Osteoblast (primary cell): ENCODE results near the gene KLHL25. TPM values are rescaled to one million over a fixed set of nuclear protein-coding genes. Genes with fewer than 3 reads are reported as not detected.

Source experiments
- DNase-seq: peaks from one replicate; pipeline ENCODE4 v3.0.0; 2011; ENCODE audit warnings: low spot score, mixed read lengths; ENCODE audit not compliant: insufficient read length; ENCODE audit errors: missing footprints
- H2AFZ ChIP-seq: 2 replicates; pipeline ENCODE4 v1.6.0; 2011; ENCODE audit warnings: mild to moderate bottlenecking, low read length
- H3K27ac ChIP-seq: 2 replicates; pipeline ENCODE4 v1.5.1; 2011; ENCODE audit warnings: mild to moderate bottlenecking, low read depth, low read length, moderate library complexity
- H3K27me3 ChIP-seq: 2 replicates; pipeline ENCODE4 v1.6.0; 2012; ENCODE audit warnings: mild to moderate bottlenecking, control low read depth, inconsistent platforms, low read length, moderate library complexity; ENCODE audit not compliant: insufficient read depth
- H3K36me3 ChIP-seq: 2 replicates; pipeline ENCODE4 v1.5.1; 2011; ENCODE audit warnings: mild to moderate bottlenecking, low read length, control low read depth, moderate library complexity; ENCODE audit not compliant: insufficient read depth
- H3K4me1 ChIP-seq: 2 replicates; pipeline ENCODE4 v1.5.1; 2011; ENCODE audit warnings: mild to moderate bottlenecking, low read length, control low read depth, moderate library complexity; ENCODE audit not compliant: insufficient read depth
- H3K4me2 ChIP-seq: 2 replicates; pipeline ENCODE4 v1.6.0; 2011; ENCODE audit warnings: mild to moderate bottlenecking, low read length; ENCODE audit not compliant: insufficient read depth
- H3K4me3 ChIP-seq: fragments of 200-600 bp; sonication (generic); 3 replicates; pipeline ENCODE4 v1.5.1; 2012; ENCODE audit warnings: mild to moderate bottlenecking, low read length, inconsistent platforms; ENCODE audit not compliant: insufficient read depth
- H3K79me2 ChIP-seq: 2 replicates; pipeline ENCODE4 v1.6.0; 2012; ENCODE audit warnings: mild to moderate bottlenecking, low read length, control low read depth, inconsistent platforms; ENCODE audit not compliant: insufficient read depth
- H3K9me3 ChIP-seq: 2 replicates; pipeline ENCODE4 v1.5.1; 2011; ENCODE audit warnings: low read depth, low read length, control low read depth
- H4K20me1 ChIP-seq: 2 replicates; pipeline ENCODE4 v1.6.0; 2012; ENCODE audit warnings: mild to moderate bottlenecking, low read length, control low read depth; ENCODE audit not compliant: insufficient read depth
- total RNA-seq: library from RNA; depleted of rRNA; stranded (reverse); fragments of >200 nt; gene quantifications from 2 replicates; pipeline ENCODE4 v1.2.3, GENCODE V29; 2012
- TF ChIP-seq, protein P1 (sequence below): IDR thresholded peaks from 2 replicates; pipeline ENCODE4 v1.5.1; 2011; ENCODE audit warnings: mild to moderate bottlenecking, low read depth, low read length, moderate library complexity; ENCODE audit errors: extremely low read depth

KLHL25 gene
- total RNA-seq, 1 donor: 4.3 TPM

GRCh38 chr15:85727068-85727467, 67.7 kb downstream of the KLHL25 start:
- no peaks in the 10 kb centered on the region for H3K27me3 ChIP-seq
- no peak overlapping the region for H3K4me3 ChIP-seq
- H3K9me3 ChIP-seq: no peaks in the 10 kb centered on the region
- H3K27ac ChIP-seq: peak overlapping the region; percentile 75
- TF ChIP-seq, protein P1, sequence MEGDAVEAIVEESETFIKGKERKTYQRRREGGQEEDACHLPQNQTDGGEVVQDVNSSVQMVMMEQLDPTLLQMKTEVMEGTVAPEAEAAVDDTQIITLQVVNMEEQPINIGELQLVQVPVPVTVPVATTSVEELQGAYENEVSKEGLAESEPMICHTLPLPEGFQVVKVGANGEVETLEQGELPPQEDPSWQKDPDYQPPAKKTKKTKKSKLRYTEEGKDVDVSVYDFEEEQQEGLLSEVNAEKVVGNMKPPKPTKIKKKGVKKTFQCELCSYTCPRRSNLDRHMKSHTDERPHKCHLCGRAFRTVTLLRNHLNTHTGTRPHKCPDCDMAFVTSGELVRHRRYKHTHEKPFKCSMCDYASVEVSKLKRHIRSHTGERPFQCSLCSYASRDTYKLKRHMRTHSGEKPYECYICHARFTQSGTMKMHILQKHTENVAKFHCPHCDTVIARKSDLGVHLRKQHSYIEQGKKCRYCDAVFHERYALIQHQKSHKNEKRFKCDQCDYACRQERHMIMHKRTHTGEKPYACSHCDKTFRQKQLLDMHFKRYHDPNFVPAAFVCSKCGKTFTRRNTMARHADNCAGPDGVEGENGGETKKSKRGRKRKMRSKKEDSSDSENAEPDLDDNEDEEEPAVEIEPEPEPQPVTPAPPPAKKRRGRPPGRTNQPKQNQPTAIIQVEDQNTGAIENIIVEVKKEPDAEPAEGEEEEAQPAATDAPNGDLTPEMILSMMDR: no peak
- no peak overlapping the region for H2AFZ ChIP-seq
- no peak overlapping the region for H3K4me2 ChIP-seq
- H3K79me2 ChIP-seq: no peaks in the 10 kb centered on the region
- DNase-seq: no peak
- H3K36me3 ChIP-seq: peaks cover 41% of the 10 kb centered on the region
- no peaks in the 10 kb centered on the region for H4K20me1 ChIP-seq
- peaks cover 31% of the 10 kb centered on the region for H3K4me1 ChIP-seq

DNA sequence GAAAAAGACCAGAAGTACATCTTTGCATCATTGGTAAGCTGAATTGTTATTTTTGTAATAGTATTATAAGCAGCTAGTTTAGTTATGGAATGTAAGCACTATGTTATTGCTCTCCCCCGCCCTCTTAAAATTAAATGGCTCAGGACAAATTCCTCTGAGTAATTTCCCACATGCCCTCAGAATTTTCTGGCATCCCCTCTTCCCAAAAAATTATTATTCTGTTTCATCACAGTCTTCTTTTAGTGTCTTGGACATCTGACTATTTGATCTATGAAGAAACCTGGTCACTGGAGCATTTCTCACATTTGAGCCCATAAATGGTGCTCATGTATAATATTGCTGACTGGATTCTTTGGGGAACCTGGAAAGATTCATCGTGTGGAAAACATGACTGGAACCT, 68.3 kb downstream of the KLHL25 start:
- no peak for DNase-seq
- Histone ChIP-seq H3K27ac (peak overlapping the region; percentile 75), H3K4me3 (no peak overlapping the region), H3K4me1 (peaks cover 31% of the 10 kb centered on the region), H3K36me3 (peaks cover 43% of the 10 kb centered on the region), H2AFZ (no peak overlapping the region), H3K27me3 (no peaks in the 10 kb centered on the region), H3K4me2 (no peak overlapping the region), H4K20me1 (no peaks in the 10 kb centered on the region), H3K79me2 (no peaks in the 10 kb centered on the region), H3K9me3 (no peaks in the 10 kb centered on the region)
- TF ChIP-seq, protein P1: no peak

DNA sequence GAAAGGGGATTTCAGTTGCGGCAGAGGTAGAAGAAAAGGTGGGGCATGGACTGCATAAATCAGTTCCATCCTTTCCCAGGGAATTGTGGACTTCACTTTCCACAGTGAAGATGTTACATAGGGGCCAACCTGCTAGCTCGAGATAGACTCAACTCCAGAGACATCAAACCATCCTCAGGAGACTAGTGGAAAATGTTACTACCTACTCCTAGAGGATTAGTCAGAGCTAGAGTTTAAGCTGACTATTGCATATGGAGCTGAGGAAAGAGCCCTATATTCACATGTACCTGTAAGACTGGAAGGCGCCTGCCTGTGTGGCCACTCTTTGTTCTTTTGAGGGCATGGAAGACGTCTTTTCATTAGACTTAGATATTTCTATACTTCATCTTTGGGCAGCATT, 69.2 kb downstream of the KLHL25 start:
- Histone ChIP-seq H3K4me2 (no peak overlapping the region), H3K27me3 (no peaks in the 10 kb centered on the region), H3K9me3 (no peaks in the 10 kb centered on the region), H3K36me3 (peaks cover 35% of the 10 kb centered on the region), H3K79me2 (no peaks in the 10 kb centered on the region), H3K27ac (peak overlapping the region; percentile 75), H4K20me1 (no peaks in the 10 kb centered on the region), H3K4me3 (no peak overlapping the region), H2AFZ (no peak overlapping the region), H3K4me1 (peaks cover 31% of the 10 kb centered on the region)
- TF ChIP-seq, protein P1: no peak
- no peak for DNase-seq

DNA sequence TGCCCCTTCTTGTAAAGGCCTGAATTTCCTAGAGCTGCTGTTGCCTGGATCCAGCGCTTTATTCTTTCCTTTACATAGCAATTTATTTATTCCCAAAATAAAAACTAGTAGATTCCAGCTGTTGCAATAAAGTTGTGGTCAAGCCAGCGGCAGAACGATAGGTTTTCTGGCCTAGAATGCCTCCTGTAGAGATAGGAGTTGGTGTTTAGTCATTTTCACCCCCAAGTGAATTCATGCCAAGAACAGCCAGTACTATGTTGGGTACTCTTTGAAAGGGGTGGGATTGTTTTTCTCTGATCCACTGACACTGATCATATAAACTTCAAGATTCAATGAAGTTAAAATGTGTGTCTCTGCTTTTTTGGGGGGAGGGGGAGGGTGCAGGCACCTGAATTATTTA, 69.7 kb downstream of the KLHL25 start:
- Histone ChIP-seq H3K4me2 (no peak overlapping the region), H4K20me1 (no peaks in the 10 kb centered on the region), H3K4me3 (no peak overlapping the region), H3K79me2 (no peaks in the 10 kb centered on the region), H3K27me3 (no peaks in the 10 kb centered on the region), H3K36me3 (peaks cover 36% of the 10 kb centered on the region), H3K27ac (no peak overlapping the region), H2AFZ (no peak overlapping the region), H3K9me3 (no peaks in the 10 kb centered on the region), H3K4me1 (peaks cover 31% of the 10 kb centered on the region)
- TF ChIP-seq, protein P1: no peak
- DNase-seq: no peak
